ENCODE data around the gene ENPP3.

Gene ENPP3

GRCh38 chr6:131787766-131788712, 150.9 kb downstream of the ENPP3 start:
- POLR2A ChIA-PET (ENCODE audit: low non-redundant PET): no interaction called here
- CTCF ChIA-PET: no interaction called here
- no peak for DNase-seq (ENCODE audit: low spot score)
- H3K27ac ChIP-seq: no peak overlapping the region
- no peak for TF ChIP-seq CTCF (conservative IDR thresholded peaks at IDR 0.05; ENCODE audit: low read depth)

- CTCF ChIA-PET: no interaction called here
- no peak for TF ChIP-seq CTCF (conservative IDR thresholded peaks at IDR 0.05; ENCODE audit: low read depth)
- no peak for DNase-seq (ENCODE audit: low spot score)
- POLR2A ChIA-PET (ENCODE audit: low non-redundant PET): no interaction called here
- no peak overlapping the region for H3K27ac ChIP-seq
Observed at GRCh38 chr6:131789219-131789618, 152.1 kb downstream of the ENPP3 start.

GRCh38 chr6:131791476-131791875, 154.4 kb downstream of the ENPP3 start:
- CTCF ChIA-PET: no interaction called here
- no peak overlapping the region for H3K27ac ChIP-seq
- TF ChIP-seq CTCF (conservative IDR thresholded peaks at IDR 0.05; ENCODE audit: low read depth): no peak
- no peak for DNase-seq (ENCODE audit: low spot score)
- POLR2A ChIA-PET (ENCODE audit: low non-redundant PET): no interaction called here

GRCh38 chr6:131792091-131792496, 155.0 kb downstream of the ENPP3 start:
- no peak overlapping the region for H3K27ac ChIP-seq
- ChIA-PET CTCF (interaction anchor here (1.2 kb wide), 1 partner anchor 12 kb away, joined by 3 read pairs; no protein-coding TSS in a partner anchor), POLR2A (ENCODE audit: low non-redundant PET) (no interaction called here)
- TF ChIP-seq CTCF (conservative IDR thresholded peaks at IDR 0.05; ENCODE audit: low read depth): no peak
- DNase-seq (ENCODE audit: low spot score): no peak

GRCh38 chr6:131795366-131795765, 158.3 kb downstream of the ENPP3 start:
- ChIA-PET POLR2A (ENCODE audit: low non-redundant PET) (no interaction called here), CTCF (no interaction called here)
- DNase-seq (ENCODE audit: low spot score): no peak
- TF ChIP-seq CTCF (conservative IDR thresholded peaks at IDR 0.05; ENCODE audit: low read depth): no peak
- H3K27ac ChIP-seq: no peak overlapping the region

Data from RWPE1 (cell line).